Astrocyte (in vitro differentiated cells and primary cell): ENCODE results near the gene CDK15.

Experiments
- CTCF ChIP-seq: IDR thresholded peaks from 2 replicates; pipeline ENCODE4 v1.5.1; 2011; ENCODE audit warnings: low read depth, mild to moderate bottlenecking, inconsistent platforms, low read length, moderate library complexity; ENCODE audit not compliant: insufficient read depth
- EZH2 ChIP-seq: IDR thresholded peaks from 2 replicates; pipeline ENCODE4 v1.6.1; 2012; ENCODE audit warnings: mild to moderate bottlenecking, low read length, inconsistent platforms; ENCODE audit not compliant: insufficient read depth

DNA sequence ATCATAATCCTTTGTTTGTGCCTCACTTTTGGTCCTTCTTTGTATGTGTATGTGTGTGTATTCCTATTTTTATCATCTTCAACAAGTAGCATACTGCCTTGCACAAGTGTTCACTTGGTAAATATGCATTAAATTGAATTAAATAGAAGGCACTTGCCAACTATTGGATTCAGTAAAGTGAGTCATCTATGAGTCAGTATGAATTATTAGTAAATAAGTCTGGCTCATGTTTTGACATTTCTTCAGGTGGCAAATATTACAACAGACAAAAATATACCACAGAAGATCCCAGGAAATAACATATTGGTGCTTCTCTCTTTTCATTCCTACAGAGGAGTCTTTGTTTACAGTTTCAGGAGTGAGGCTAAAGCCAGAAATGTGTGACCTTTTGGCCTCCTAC lies 84.1 kb downstream of the CDK15 start:
- no peak for TF ChIP-seq EZH2
- no peak for TF ChIP-seq CTCF
